Measurements from ENCODE around the gene SLC23A1.
"Not testable (repeated sequence)": the region's sequence is repeated elsewhere in the genome, so short reads cannot be mapped to it uniquely, and the experiment has no call there.

The SLC23A1 gene

GRCh38 chr5:139388198-139388821 lies 5.2 kb upstream of the SLC23A1 start:
- DNase-seq = peak; percentile 51

GRCh38 chr5:139387611-139388197 lies 4.6 kb upstream of the SLC23A1 start:
- no peak for DNase-seq

- not testable (repeated sequence) for DNase-seq
Observed at GRCh38 chr5:139386956-139387355, 3.9 kb upstream of the SLC23A1 start.

- peak; percentile 32 for DNase-seq
Observed at GRCh38 chr5:139386050-139386438, 2.9 kb upstream of the SLC23A1 start.

- DNase-seq = peak; percentile 58
Observed at GRCh38 chr5:139385061-139386049, 2.3 kb upstream of the SLC23A1 start.

- DNase-seq = no peak
Observed at GRCh38 chr5:139384591-139385051, 1.5 kb upstream of the SLC23A1 start.

GRCh38 chr5:139383993-139384590 lies 995 bp upstream of the SLC23A1 start:
- no peak for DNase-seq

- no peak for DNase-seq
Observed at GRCh38 chr5:139382807-139383206, 290 bp downstream of the SLC23A1 start.

- no peak for DNase-seq
Observed at GRCh38 chr5:139381837-139382761, 998 bp downstream of the SLC23A1 start.

- DNase-seq = no peak
Observed at GRCh38 chr5:139379626-139380449, 3.3 kb downstream of the SLC23A1 start.

- no peak for DNase-seq
Observed at GRCh38 chr5:139378941-139379361, 4.1 kb downstream of the SLC23A1 start.

GRCh38 chr5:139378101-139378825 lies 4.8 kb downstream of the SLC23A1 start:
- DNase-seq = no peak

GRCh38 chr5:139377226-139377625 lies 5.9 kb downstream of the SLC23A1 start:
- DNase-seq = no peak

GRCh38 chr5:139376364-139376763 lies 6.7 kb downstream of the SLC23A1 start:
- no peak for DNase-seq

GRCh38 chr5:139374909-139375308 lies 8.2 kb downstream of the SLC23A1 start:
- DNase-seq = no peak

- no peak for DNase-seq
Observed at GRCh38 chr5:139371482-139372435, 11.3 kb downstream of the SLC23A1 start.

- no peak for DNase-seq
Observed at GRCh38 chr5:139369181-139369580, 13.9 kb downstream of the SLC23A1 start.

- DNase-seq = peak; percentile 38
Observed at GRCh38 chr5:139368613-139369012, 14.5 kb downstream of the SLC23A1 start.

GRCh38 chr5:139364466-139364865 lies 18.6 kb downstream of the SLC23A1 start:
- DNase-seq = no peak
